NB4 (cell line): Measurements from ENCODE around the gene HTT.

Source experiments
- CTCF ChIP-seq: IDR thresholded peaks from one replicate; pipeline ENCODE4 v1.5.1; 2012; ENCODE audit warnings: low read depth, low read length
- POLR2A ChIP-seq: IDR thresholded peaks from 2 replicates; pipeline ENCODE4 v1.6.1; 2011; ENCODE audit warnings: mild to moderate bottlenecking; ENCODE audit not compliant: insufficient read length; ENCODE audit errors: extremely low read depth

- TF ChIP-seq CTCF (no peak), POLR2A (no peak)
These were observed 33.0 kb upstream of the HTT start for GRCh38 chr4:3041192-3042142.
